Adrenal gland (tissue), 12 donors: Measurements from ENCODE around the gene TRAF4. TPM values are rescaled to one million over a fixed set of nuclear protein-coding genes. Genes with fewer than 3 reads are reported as not detected.

Experiments
- DNase-seq, 7 donors: peaks; one replicate each; pipeline ENCODE4 v3.0.0-alpha.2; 2019 to 2020
- H3K27ac ChIP-seq, 5 donors: fragments of 200-600 bp; sonication (generic) in 4 of 5; 1 replicate in 3 of 5; 2 replicates in 2 of 5; pipeline versions ENCODE4 v1.5.1 to v1.8.0; 2016 to 2020; ENCODE audit warnings: mild to moderate bottlenecking in 1 of 5
- H3K27me3 ChIP-seq: fragments of 200-600 bp; 2 replicates; pipeline ENCODE4 v1.8.0; 2021
- H3K36me3 ChIP-seq, 2 donors: fragments of 200-600 bp; replicated peaks in 1 of 2; 1 replicate in 1 of 2; 2 replicates in 1 of 2; pipeline versions ENCODE4 v1.5.1 to v1.8.0; 2018 to 2022
- H3K4me1 ChIP-seq, 2 donors: fragments of 200-600 bp; replicated peaks in 1 of 2; 1 replicate in 1 of 2; 2 replicates in 1 of 2; pipeline versions ENCODE4 v1.5.1 to v1.8.0; 2018 to 2021
- H3K4me3 ChIP-seq, 4 donors: fragments of 200-600 bp; sonication (generic) in 3 of 4; one replicate each; pipeline ENCODE4 v1.5.1; 2016 to 2018
- H3K9me3 ChIP-seq, 3 donors: fragments of 200-600 bp; sonication (generic) in 1 of 3; replicated peaks in 1 of 3; 1 replicate in 2 of 3; 2 replicates in 1 of 3; pipeline versions ENCODE4 v1.5.1 to v1.8.0; 2016 to 2021
- CTCF ChIP-seq, 6 experiments: fragments of 450-650 bp in 4 of 6; fragments of 200-600 bp in 2 of 6; sonication (generic) in 1 of 6; IDR thresholded peaks; 1 replicate in 5 of 6; 2 replicates in 1 of 6; pipeline versions ENCODE4 v1.5.1 to v1.8.0; 2016 to 2021; ENCODE audit warnings: antibody characterized with exemption in 6 of 6, mild to moderate bottlenecking in 2 of 6, moderate library complexity in 1 of 6
- POLR2A ChIP-seq, 2 donors: fragments of 450-650 bp; IDR thresholded peaks; one replicate each; pipeline ENCODE4 v1.6.1; 2017; ENCODE audit warnings: antibody characterized with exemption in 2 of 2, mild to moderate bottlenecking in 2 of 2, moderate library complexity in 1 of 2
- WGBS, 4 donors: extraction: QIAGEN DNeasy Blood & Tissue Kit in 2 of 4; methylation state at CpG; one replicate each; pipeline versions ENCODE4 v1.1.5 to v1.1.7; 2013 to 2017; 5-methylcytosine and 5-hydroxymethylcytosine counted together
- intact Hi-C, 2 donors: fragments of 100-400 bp; cut with DNase I; formaldehyde crosslinking; loops; one replicate each; pipeline versions ENCODE4 v1.14.1 to v1.15.0; 2022 to 2023
- polyA plus RNA-seq, 3 donors: library from polyadenylated mRNA; stranded (reverse); fragments of 200-250 nt in 2 of 3; fragments of 350-450 nt in 1 of 3; fragmentation: Illumina TruSeq in 1 of 3; extraction: RNeasy Lipid Tissue Mini Kit (QIAGEN cat#74804) in 1 of 3; gene quantifications; one replicate each; pipeline ENCODE4 v1.2.3, GENCODE V29; 2013 to 2014
- total RNA-seq, 9 donors: library from RNA; depleted of rRNA in 4 of 9; stranded (reverse); fragments of >200 nt in 4 of 9; fragments of 120-200 nt in 1 of 9; fragmentation: NEBNext Ultra II Directional in 1 of 9; extraction: Animal tissue kit (Norgen Biotek cat#: 25700) in 1 of 9; gene quantifications; one replicate each; pipeline versions ENCODE4 v1.1.0 to v1.2.4, GENCODE V29; 2013 to 2023
- donor health status: healthy with polysubstance abuse.
- donor health status: Bipolar disorder and iron deficiency.
- donor health status: DM: yes; HTN: yes; CAD: no.
- donor health status: DM: no; HTN: no; CAD: no.
- donor health status: DM: no; HTN: no; CAD: no.
- donor health status: DM: yes; HTN: yes; CAD: no.

Gene TRAF4
- total and polyA plus RNA-seq, 12 donors = 8.2 to 50.5 (median 22.1) TPM

- 90 to 94% (median 91%) methylated on average over 18 to 22 of the region's 22 CpGs for WGBS, 4 donors
- no peak for DNase-seq
- no peaks in the 10 kb centered on the region for H3K9me3 ChIP-seq
- H3K27ac ChIP-seq = no peak overlapping the region
- no peaks in the 10 kb centered on the region for H3K27me3 ChIP-seq
- H3K4me3 ChIP-seq = no peak overlapping the region
- no peaks in the 10 kb centered on the region for H3K36me3 ChIP-seq
- TF ChIP-seq POLR2A (IDR thresholded peaks at IDR 0.05) (no peak), CTCF (IDR thresholded peaks at IDR 0.05) (no peak)
- intact Hi-C loops = no loop called here
- H3K4me1 ChIP-seq = peaks cover 2 to 3% of the 10 kb centered on the region in 2 donors
Observed at GRCh38 chr17:28737770-28738679, 5.8 kb upstream of the TRAF4 start.

GRCh38 chr17:28738680-28739384, 5.0 kb upstream of the TRAF4 start:
- no peak for DNase-seq
- no peak overlapping the region for H3K4me3 ChIP-seq
- H3K36me3 ChIP-seq = no peaks in the 10 kb centered on the region
- WGBS, 4 donors = 82 to 96% (median 90%) methylated on average over 7 to 10 of the region's 10 CpGs
- H3K27ac ChIP-seq = no peak overlapping the region
- no peaks in the 10 kb centered on the region for H3K27me3 ChIP-seq
- H3K4me1 ChIP-seq = peaks cover 8 to 9% of the 10 kb centered on the region in 2 donors
- TF ChIP-seq CTCF (IDR thresholded peaks at IDR 0.05) (no peak), POLR2A (IDR thresholded peaks at IDR 0.05) (no peak)
- no peaks in the 10 kb centered on the region for H3K9me3 ChIP-seq
- intact Hi-C loops = no loop called here

- no peak for TF ChIP-seq CTCF (IDR thresholded peaks at IDR 0.05)
- no peak for TF ChIP-seq POLR2A (IDR thresholded peaks at IDR 0.05)
Observed at GRCh38 chr17:28740406-28741357, 3.1 kb upstream of the TRAF4 start.

More at GRCh38 chr17:28740406-28741357, 3.1 kb upstream of the TRAF4 start:
- WGBS, 4 donors = 75 to 86% (median 81%) methylated on average over 4 to 10 of the region's 10 CpGs
- H3K4me1 ChIP-seq = peaks cover 24 to 26% of the 10 kb centered on the region in 2 donors
- DNase-seq = no peak
- H3K4me3 ChIP-seq = no peak overlapping the region
- H3K9me3 ChIP-seq = no peaks in the 10 kb centered on the region
- no peak overlapping the region for H3K27ac ChIP-seq
- intact Hi-C loops = no loop called here
- no peaks in the 10 kb centered on the region for H3K36me3 ChIP-seq
- H3K27me3 ChIP-seq = no peaks in the 10 kb centered on the region
